Lower leg skin (tissue), 4 donors: ENCODE data around the gene PLEKHG7. TPM values are rescaled to one million over a fixed set of nuclear protein-coding genes. Genes with fewer than 3 reads are reported as not detected.

Experiments used
- DNase-seq, 2 donors: peaks; one replicate each; pipeline ENCODE4 v3.0.0-alpha.2; 2019; ENCODE audit warnings: low spot score in 2 of 2
- H3K4me3 ChIP-seq: fragments of 200-600 bp; sonication (generic); 2 replicates; pipeline ENCODE4 v1.5.1; 2017; ENCODE audit warnings: mild to moderate bottlenecking, low read depth; ENCODE audit not compliant: poor library complexity, severe bottlenecking
- CTCF ChIP-seq, 3 donors: fragments of 450-650 bp; IDR thresholded peaks; one replicate each; pipeline ENCODE4 v1.5.1; 2016; ENCODE audit warnings: antibody characterized with exemption in 3 of 3, mild to moderate bottlenecking in 3 of 3, moderate library complexity in 2 of 3
- POLR2A ChIP-seq, 2 donors: fragments of 450-650 bp; IDR thresholded peaks; one replicate each; pipeline ENCODE4 v1.6.1; 2016 to 2017; ENCODE audit warnings: antibody characterized with exemption in 2 of 2, mild to moderate bottlenecking in 1 of 2, moderate library complexity in 1 of 2
- WGBS, 2 donors: methylation state at CpG; one replicate each; pipeline ENCODE4 v1.1.5; 2018; 5-methylcytosine and 5-hydroxymethylcytosine counted together
- intact Hi-C: fragments of 100-400 bp; cut with DNase I; formaldehyde crosslinking; loops from one replicate; pipeline ENCODE4 v1.15.0; 2023; ENCODE audit warnings: low total_unique reads
- total RNA-seq, 4 donors: library from RNA; depleted of rRNA; stranded (reverse); fragments of >200 nt; gene quantifications; one replicate each; pipeline ENCODE4 v1.1.0, GENCODE V29; 2016

The PLEKHG7 gene
- total RNA-seq, 4 donors from 2014 or later = not detected

- TF ChIP-seq POLR2A (IDR thresholded peaks at IDR 0.05) = no peak
- TF ChIP-seq CTCF (IDR thresholded peaks at IDR 0.05) = no peak
- intact Hi-C loops = no loop called here
- no peak for DNase-seq
- no peak overlapping the region for H3K4me3 ChIP-seq
These were observed 4.3 kb upstream of the PLEKHG7 start for GRCh38 chr12:92698474-92698873.

- no peak for DNase-seq
- 90 to 92% methylated on average over 1 of the region's 1 CpG for WGBS, 2 donors
- no peak for TF ChIP-seq POLR2A (IDR thresholded peaks at IDR 0.05)
- no peak for TF ChIP-seq CTCF (IDR thresholded peaks at IDR 0.05)
- H3K4me3 ChIP-seq = no peak overlapping the region
- intact Hi-C loops = no loop called here
These were observed 1.3 kb upstream of the PLEKHG7 start for GRCh38 chr12:92701441-92701840.

GRCh38 chr12:92703786-92704185 is 997 bp downstream of the PLEKHG7 start:
- DNase-seq = no peak
- TF ChIP-seq CTCF (IDR thresholded peaks at IDR 0.05) = no peak
- TF ChIP-seq POLR2A (IDR thresholded peaks at IDR 0.05) = no peak
- intact Hi-C loops = no loop called here
- WGBS, 2 donors = 81% methylated on average over 4 of the region's 4 CpGs
- H3K4me3 ChIP-seq = no peak overlapping the region

GRCh38 chr12:92706594-92706993 is 3.8 kb downstream of the PLEKHG7 start:
- WGBS, 2 donors = 89 to 95% methylated on average over 4 to 7 of the region's 7 CpGs
- intact Hi-C loops = no loop called here
- TF ChIP-seq POLR2A (IDR thresholded peaks at IDR 0.05) (no peak), CTCF (IDR thresholded peaks at IDR 0.05) (no peak)
- DNase-seq = no peak
- H3K4me3 ChIP-seq = no peak overlapping the region

GRCh38 chr12:92707926-92708325 is 5.1 kb downstream of the PLEKHG7 start:
- TF ChIP-seq POLR2A (IDR thresholded peaks at IDR 0.05) = no peak
- no peak for TF ChIP-seq CTCF (IDR thresholded peaks at IDR 0.05)
- DNase-seq = no peak
- intact Hi-C loops = no loop called here
- WGBS, 2 donors = 88 to 95% methylated on average over 1 of the region's 1 CpG
- H3K4me3 ChIP-seq = no peak overlapping the region

GRCh38 chr12:92715625-92716024 is 12.8 kb downstream of the PLEKHG7 start:
- 0 to 93% methylated on average over 1 of the region's 1 CpG for WGBS, 2 donors
- no peak for TF ChIP-seq CTCF (IDR thresholded peaks at IDR 0.05)
- TF ChIP-seq POLR2A (IDR thresholded peaks at IDR 0.05) = no peak
- no peak overlapping the region for H3K4me3 ChIP-seq
- no peak for DNase-seq
- intact Hi-C loops = no loop called here
